ENCODE data around the gene OSBPL10.

- TF ChIP-seq CTCF (IDR thresholded peaks at IDR 0.05; ENCODE audit: low read depth, low read length) (no peak), EZH2phosphoT487 (IDR thresholded peaks at IDR 0.05; ENCODE audit: low read depth) (no peak)
These were observed 98.2 kb downstream of the OSBPL10 start for GRCh38 chr3:31882895-31883294.
